Lower leg skin (tissue), 3 donors: ENCODE measurements around the gene ZFYVE9.

Experiments
- CTCF ChIP-seq, 3 donors: fragments of 450-650 bp; IDR thresholded peaks; one replicate each; pipeline ENCODE4 v1.5.1; 2016; ENCODE audit warnings: antibody characterized with exemption in 3 of 3, mild to moderate bottlenecking in 3 of 3, moderate library complexity in 2 of 3
- POLR2A ChIP-seq, 2 donors: fragments of 450-650 bp; IDR thresholded peaks; one replicate each; pipeline ENCODE4 v1.6.1; 2016 to 2017; ENCODE audit warnings: antibody characterized with exemption in 2 of 2, mild to moderate bottlenecking in 1 of 2, moderate library complexity in 1 of 2

GRCh38 chr1:52263153-52263910 is 121.4 kb downstream of the ZFYVE9 start:
- no peak for TF ChIP-seq CTCF (IDR thresholded peaks at IDR 0.05)
- no peak for TF ChIP-seq POLR2A (IDR thresholded peaks at IDR 0.05)
